Left cardiac atrium (tissue), 4 donors: Measurements from ENCODE around the gene CACNA2D2. TPM values are rescaled to one million over a fixed set of nuclear protein-coding genes. Genes with fewer than 3 reads are reported as not detected.
A peak's percentile ranks its signal among the peaks of the same experiment; 100 is the strongest.

Experiments
- ATAC-seq, 2 donors: fragments of 200-7000 bp; cut with Tn5 transposase; one replicate each; pipeline ENCODE4 v1.9.1; 2020; ENCODE audit warnings: mild to moderate bottlenecking in 2 of 2, moderate library complexity in 2 of 2
- DNase-seq: peaks from one replicate; pipeline ENCODE4 v3.0.0-alpha.2; 2020
- intact Hi-C, 2 donors: fragments of 100-400 bp; cut with DNase I; formaldehyde crosslinking; loops; one replicate each; pipeline versions ENCODE4 v1.14.1 to v1.15.1; 2022 to 2023
- total RNA-seq, 2 donors: library from RNA; stranded (reverse); fragmentation: NEBNext Ultra II Directional; extraction: Animal tissue kit (Norgen Biotek cat#: 25700); gene quantifications; one replicate each; pipeline ENCODE4 v1.2.1, GENCODE V29; 2021
- donor health status: DM: no; HTN: yes; CAD: no.
- donor health status: DM: no; HTN: yes; CAD: no; lungs with severe emphysema.
- donor health status: DM: yes; HTN: yes; CAD: no.
- donor health status: Dilated cardiomyopathy.

CACNA2D2 gene
- total RNA-seq, 2 donors from 2014 or later: 4.6 to 7.8 TPM

DNA sequence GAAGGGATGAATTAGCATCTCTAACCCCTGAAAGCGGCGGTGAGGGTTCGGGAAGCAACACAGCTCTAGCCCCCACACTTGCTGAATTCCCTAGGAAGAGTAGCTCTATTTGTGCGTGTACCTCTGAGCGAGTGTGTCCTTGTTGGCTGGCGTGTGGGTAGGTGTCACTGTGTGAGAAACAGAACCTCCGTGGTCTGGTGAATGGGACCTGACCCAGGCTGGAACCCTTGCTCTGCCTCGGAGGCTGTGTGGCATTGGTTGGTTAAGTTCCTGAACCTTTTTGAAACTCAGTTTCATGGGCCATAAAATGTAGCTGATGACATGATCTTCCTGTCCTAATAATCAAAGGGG lies 143.7 kb downstream of the CACNA2D2 start:
- DNase-seq (no peak), ATAC-seq (no peak)
- intact Hi-C loops: no loop called here

DNA sequence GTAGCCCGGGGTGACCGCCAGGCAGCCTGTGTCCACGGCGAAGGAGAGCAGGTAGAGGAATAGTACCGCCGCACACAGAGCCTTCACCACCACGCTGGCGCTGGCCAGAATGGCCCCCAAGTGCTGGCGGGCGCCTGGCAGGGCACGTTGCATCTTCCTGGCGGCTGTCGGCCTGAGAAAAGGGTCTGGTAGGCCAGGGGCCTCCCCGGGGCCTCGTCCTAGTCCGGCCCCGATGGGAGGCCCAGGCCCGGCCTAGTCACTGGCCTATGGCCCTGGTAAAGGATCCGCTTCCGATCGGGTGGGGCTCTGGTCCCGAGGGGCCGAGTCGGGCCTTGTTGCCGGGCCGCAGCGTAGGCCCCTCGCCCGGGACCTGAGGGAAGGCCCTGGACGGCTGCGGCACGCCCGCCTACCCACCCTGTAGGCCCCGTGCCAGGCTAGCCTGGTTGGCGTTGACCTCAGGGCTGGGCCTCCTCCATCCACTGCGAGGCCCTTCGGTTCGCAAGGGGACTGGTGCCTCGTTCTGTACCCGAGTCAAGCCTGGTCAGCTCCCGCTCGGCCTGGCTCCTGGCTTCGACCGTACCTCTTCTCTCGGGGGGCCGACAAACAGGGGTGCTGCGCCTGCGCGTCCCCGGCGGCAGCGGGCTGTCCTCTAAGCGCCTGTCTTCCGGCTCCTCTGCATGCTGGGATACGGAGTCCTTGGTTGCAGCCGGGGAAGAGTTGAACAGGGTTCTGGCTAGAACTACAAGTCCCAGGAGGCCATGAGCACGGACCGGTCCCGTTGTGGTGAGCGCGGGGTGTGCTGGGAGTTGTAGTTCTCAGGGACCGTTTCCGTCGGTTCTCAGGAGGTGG lies 144.3 kb downstream of the CACNA2D2 start, which contains the start of gene TMEM115:
Gene TMEM115 (minus strand): TSS at position 611 of the 849 bp plus-strand sequence. CDS start 458 bp downstream, at position 153.
- DNase-seq: peak; percentile 98
- intact Hi-C loops: no loop called here

DNA sequence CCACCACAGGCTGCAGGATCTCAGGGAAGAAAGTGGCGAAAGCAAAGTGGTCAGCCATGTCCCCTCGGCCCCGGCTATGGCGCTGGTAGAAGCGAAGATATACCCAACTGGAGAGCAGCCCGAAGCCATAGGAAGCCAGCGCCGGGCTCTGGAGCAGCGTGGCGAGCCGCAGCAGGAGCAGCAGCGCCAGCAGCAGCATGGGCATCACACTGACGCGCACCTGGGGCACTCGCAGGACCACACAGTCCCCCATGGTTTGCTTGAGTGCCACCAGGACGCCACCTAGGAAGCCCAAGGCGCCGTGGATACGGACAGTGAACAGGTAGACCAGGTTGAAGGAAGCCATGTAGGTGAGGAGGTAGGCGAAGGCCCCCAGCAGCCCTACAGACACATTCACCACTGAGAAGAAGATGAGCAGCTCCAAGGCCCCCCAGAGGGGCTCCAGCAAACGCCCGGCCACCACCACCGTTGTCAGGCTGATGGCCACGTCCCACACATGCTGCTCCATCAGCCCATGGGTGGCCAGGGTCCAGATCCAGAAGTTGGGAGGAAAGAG lies 145.0 kb downstream of the CACNA2D2 start:
- intact Hi-C loops: no loop called here

More for the DNA sequence above, 144.3 kb downstream of the CACNA2D2 start, which contains the start of gene TMEM115:
- peak; percentile 97 to 98 for ATAC-seq

DNA sequence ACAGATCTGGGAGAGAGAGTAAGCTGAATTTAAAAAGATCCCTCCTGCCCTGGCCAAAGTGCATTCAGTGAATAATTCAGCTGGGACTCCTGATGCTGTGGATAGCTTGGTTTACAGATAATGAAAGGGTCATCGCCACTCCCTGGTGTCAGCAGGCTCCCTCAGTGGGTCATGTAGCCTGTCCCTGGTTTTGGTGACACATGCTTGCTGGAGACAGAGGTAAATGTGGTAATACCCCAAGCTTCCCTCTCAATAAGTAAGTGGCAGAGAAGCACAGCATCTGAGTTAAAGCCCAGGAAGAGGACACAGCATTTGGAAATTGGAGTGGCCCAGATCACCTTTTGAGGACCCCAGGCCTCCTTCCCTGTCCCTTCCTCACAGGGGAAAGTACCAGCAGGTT lies 146.0 kb downstream of the CACNA2D2 start:
- intact Hi-C loops: no loop called here
- ATAC-seq (no peak), DNase-seq (no peak)

More for the DNA sequence above, 145.0 kb downstream of the CACNA2D2 start:
- ATAC-seq: no peak
- no peak for DNase-seq

DNA sequence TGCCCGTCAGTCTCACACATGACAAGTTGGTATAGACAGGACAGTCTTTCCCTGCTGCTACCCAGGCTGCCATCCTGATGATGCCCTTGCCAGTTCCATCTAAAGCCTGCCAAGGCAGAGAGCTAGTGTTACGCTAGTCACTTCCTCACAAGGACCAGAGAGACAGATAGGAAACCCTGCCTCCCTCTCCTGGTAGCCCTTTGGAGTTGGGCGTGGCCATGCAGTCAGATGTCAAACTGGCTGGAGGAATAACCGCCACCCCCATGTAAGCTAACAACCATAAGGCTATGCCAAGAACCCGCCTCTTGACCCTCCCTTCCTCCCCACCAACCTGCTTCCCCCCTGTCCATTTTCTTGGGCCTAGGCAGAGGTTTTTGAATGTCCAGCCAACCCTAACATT lies 146.9 kb downstream of the CACNA2D2 start:
- intact Hi-C loops: no loop called here
- ATAC-seq: peak; percentile 4 to 6
- peak; percentile 72 for DNase-seq

DNA sequence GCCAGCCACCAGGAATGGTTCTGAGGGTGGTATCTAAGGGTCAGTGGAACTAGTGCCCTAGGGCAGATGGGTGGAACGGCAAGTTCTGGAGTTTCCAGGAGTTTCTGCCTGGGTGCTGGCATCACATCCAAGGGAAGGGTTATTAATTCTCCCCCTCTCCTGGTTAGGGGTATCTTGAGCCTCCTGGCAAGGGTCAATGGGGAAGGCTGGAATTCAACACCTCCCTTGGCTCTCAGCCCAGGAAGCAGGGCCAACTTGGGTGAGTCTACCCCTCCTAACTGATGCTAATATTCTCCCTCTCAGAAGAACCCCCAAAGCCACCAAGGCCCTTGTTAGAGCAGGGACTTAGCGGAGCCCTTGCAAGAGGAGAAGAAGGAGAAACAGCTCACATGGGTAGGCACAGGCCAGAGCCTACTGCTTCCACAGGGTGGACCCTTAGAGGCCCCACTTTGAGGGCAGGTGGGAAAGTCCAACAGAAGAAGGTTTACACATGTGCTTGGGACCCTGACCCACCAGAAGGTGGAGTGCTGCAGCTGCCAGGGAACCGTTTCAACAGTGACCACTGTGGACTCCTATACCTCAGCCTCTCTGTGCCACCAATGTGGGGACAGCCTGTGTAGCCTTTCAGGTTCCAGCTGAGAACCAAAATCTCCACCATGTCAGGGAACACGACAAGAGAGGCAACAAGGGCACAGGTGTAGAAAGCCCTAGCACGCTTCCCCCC lies 147.4 kb downstream of the CACNA2D2 start:
- ATAC-seq (no peak), DNase-seq (no peak)
- intact Hi-C loops: no loop called here

DNA sequence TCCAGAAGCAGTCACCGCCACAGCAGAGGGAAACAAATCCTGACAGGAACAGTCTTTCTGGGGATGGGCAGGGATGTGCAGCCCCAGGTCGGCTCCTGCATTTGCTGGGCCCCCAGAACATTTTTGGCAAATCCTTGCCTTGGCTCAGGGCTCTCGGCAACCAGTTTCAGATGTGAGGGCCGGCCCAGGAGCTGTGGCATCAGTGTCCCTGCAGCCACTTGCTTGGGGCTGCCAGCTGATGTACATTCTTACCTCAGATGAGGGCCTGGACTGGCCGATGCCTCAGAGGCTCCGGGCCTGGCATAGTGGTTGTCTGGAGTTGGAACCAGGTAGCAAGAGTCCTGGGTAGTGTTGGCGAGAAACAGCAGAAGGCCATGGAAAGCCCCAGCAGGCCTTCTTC lies 148.6 kb downstream of the CACNA2D2 start:
- no peak for DNase-seq
- intact Hi-C loops: no loop called here
- no peak for ATAC-seq

DNA sequence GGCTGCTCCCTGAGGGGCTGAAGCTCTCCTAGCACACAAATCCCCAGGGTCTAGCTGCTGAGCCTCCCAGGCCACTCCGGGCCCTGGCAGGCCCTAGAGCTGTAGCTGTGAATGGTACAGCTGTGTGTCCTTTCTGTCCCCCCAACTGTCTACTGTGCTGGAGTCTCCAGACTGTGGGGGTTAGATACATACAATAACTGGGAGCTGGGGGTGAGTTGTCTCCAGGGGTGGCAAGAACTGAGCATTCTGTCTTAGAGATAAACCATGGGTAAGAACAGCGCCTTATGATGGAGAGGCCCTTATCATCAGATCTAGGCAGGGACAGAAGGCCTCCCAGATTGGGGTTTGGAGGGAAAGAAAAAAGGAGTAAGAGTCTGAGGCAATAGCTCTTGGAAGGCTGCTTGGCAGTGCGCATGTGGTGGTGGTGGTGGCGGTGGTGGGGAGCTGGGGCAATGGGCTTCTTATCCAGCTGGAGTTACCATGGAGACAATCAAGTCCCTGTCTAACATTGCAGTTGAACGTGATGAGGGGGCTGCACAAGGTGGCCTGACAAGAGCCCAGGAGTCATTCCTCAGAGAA lies 149.2 kb downstream of the CACNA2D2 start:
- no peak for DNase-seq
- intact Hi-C loops: no loop called here
- ATAC-seq: no peak

DNA sequence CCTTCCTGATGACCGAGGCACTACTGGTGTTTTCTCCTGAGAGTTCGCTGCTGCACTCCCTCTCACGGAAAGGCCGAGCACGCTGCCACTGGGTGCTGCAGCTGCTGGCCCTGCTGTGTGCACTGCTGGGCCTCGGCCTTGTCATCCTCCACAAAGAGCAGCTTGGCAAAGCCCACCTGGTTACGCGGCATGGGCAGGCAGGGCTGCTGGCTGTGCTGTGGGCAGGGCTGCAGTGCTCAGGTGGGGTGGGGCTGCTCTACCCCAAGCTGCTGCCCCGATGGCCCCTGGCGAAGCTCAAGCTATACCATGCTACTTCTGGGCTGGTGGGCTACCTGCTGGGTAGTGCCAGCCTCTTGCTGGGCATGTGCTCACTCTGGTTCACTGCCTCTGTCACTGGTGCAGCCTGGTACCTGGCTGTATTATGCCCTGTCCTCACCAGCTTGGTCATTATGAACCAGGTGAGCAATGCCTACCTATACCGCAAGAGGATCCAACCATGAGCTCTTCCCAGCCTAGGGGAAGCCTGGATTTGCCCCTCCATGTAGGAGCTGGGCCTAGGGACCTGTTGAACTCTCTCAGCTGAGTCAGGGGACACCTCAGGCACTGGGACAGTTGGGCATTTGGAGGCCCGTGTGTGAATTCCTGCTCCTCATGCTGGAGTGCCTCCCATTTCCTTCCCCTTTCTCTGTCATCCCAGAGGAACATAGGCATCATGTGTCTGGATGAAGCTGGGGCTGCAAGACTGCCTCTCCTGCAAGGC lies 150.0 kb downstream of the CACNA2D2 start:
- DNase-seq (no peak), ATAC-seq (no peak)
- intact Hi-C loops: no loop called here

DNA sequence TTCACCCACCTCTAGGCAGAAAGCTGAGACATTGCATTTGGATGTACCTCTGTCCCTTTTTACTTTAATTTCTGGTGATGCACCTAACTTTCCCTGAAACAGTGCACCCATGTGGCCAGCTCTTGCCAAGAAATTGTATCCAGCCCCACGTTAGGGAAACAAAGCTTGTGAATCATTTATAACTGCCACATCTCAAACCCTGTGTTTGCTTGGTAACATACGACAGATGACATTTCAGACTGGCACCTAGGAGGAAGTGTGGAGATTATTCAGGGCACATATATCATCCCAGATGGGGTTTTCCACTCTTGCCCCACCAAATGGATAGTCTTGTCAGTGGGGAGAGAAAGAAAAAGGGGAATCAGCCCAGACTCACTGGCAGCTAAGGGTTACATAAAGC lies 150.7 kb downstream of the CACNA2D2 start:
- intact Hi-C loops: no loop called here
- no peak for DNase-seq

DNA sequence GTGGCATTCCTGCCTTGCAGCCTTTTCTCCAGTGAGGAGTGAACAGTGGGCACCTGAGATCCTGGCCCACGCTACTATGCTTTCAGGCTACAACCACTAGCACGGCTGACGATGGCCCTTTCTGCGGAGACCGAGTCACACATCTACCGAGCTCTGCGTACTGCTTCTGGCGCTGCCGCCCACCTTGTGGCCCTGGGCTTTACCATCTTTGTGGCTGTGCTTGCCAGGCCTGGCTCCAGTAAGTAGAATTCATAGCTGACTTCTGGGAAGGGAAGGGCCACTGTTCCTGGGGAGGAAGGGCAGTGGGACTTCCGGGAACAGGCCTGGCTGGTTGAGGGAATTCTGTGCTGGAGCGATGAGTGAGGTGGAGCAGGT lies 152.1 kb downstream of the CACNA2D2 start:
- ATAC-seq: no peak
- intact Hi-C loops: no loop called here
- DNase-seq: no peak

More for the DNA sequence above, 150.7 kb downstream of the CACNA2D2 start:
- ATAC-seq: no peak

DNA sequence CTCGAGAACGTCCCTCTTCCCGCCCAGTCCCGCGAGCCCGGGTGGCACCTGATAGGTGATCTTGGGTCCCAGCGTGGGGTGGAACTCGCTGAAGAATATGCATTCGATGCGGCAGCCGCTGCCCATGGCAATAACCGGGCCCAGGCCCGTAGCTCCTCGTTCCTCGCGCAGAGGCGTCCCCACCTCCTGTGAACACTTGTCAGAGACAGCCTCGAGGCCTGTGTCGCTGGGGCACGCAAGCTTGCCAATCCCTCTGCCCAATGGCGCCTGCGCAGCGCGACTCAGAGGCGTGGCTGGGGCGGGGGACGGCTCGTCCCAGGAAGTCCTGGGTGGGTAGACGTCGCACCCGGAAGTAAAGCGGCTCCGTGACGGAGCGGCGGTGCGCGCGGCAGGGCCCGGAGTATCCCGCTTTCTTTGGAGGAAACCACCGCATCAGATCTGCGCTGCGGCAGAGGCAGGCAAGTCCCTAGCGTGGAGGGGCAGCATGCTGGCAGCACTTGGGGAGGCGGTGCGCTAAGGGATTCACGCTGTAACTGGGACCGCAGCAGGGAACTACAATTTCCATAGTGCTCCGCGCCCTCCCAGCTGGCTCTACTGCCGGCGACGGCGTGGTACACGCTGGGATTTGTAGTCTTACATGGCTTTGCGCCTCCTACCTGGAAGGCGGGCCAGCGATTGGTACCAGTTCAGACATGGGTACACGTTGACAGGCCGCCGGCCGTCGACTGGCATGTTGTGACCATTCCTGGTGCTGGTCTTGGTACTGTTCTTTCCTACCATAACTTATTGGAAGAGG lies 152.7 kb downstream of the CACNA2D2 start, which contains the start of the genes CYB561D2 and NPRL2:
Gene CYB561D2 (plus strand): TSS at position 336 of the 796 bp plus-strand sequence. CDS start 572 bp downstream, outside the sequence.
Gene NPRL2 (minus strand): TSS at position 249 of the 796 bp plus-strand sequence. CDS start 123 bp downstream, at position 126.
- ATAC-seq (peak; percentile 94 to 97), DNase-seq (peak; percentile 96)
- intact Hi-C loops: no loop called here

DNA sequence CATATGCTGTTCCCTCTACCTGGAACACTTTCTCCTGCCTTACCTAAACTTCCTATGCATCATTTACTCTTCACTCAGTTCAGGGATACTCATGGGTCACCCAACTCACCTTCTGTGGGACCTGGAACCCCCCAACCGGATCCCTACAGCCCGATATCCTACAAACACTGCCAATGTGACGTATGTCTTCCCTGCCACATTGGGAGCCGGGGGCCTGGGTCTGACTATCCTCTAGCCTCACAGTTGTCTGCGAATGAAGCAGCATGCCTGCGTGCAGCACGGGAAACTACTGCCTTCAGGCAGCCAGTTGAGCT lies 153.3 kb downstream of the CACNA2D2 start:
- intact Hi-C loops: no loop called here
- ATAC-seq: no peak
- DNase-seq: no peak

DNA sequence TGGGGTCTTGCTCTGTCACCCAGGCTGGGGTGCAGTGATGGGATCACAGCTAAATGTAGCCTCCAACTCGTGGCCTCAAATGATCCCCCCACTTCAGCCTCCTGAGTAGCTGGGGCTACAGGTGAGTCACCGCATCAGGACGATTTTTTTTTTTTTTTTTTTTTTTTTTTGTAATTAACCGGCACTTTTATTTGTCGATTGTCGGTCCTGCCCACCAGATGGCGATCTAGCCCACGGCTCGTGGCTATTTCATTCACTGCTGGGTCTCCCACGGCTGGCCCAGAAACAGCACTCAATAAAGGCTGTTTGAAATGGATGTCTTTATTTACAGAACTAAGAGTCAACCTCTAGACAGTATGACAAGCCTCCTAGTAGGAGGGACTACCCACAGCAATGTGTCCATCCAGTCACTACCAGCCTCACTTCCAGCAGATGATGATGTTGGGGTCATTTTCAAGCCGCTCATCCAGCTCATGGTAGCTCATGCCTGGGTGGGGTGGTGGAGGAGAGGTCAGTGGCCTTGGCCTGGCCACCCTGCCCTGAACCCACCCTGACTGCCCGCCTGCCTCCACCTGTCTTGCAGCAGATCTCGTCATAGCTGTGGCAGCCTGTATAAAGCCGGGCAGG lies 156.1 kb downstream of the CACNA2D2 start:
- intact Hi-C loops: loop anchor here (5.0 kb wide), 2 partner anchors 195 to 265 kb away; partner anchors contain the start of gene CISH (in 1 of the 2)
- DNase-seq (peak; percentile 68), ATAC-seq (no peak)

DNA sequence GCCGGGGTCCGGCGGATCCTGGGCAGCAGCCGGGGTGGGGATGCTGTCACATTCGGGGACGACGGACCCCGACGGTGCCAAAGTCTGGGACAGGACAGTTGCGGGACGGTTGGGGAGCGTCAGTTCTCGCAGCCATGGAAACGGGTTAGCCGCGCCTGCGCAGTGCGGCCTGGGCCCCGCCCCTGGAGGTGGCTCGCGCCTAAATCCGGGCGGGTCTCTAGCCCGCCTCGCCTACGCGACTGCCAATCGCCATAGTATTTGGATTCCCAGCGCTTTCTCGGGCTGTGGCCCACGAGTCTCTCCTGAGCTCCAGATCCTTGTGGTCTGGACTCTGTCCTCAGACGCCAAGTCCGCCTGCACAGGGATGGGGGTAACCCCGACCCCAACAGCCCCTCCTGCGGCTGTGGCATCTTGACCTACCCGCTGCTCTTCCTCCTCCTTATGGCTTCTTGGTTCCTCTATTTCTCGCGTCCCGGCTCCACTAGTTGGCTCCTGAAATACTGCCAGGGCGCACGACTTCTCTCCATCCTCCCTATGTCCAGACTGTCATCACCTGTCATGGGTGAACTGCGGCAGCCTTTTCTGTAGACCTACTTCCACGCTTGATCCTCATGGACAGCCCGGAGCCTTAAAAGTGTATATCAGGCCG lies 157.7 kb downstream of the CACNA2D2 start, which contains the start of gene ZMYND10:
Gene ZMYND10 (minus strand): TSS at position 147 of the 649 bp plus-strand sequence. CDS start 153 bp downstream, outside the sequence.
- DNase-seq (peak; percentile 81), ATAC-seq (peak; percentile 45 to 46)
- intact Hi-C loops: loop anchor here (5.0 kb wide), 2 partner anchors 197 to 267 kb away; partner anchors contain the start of gene CISH (in 1 of the 2)

DNA sequence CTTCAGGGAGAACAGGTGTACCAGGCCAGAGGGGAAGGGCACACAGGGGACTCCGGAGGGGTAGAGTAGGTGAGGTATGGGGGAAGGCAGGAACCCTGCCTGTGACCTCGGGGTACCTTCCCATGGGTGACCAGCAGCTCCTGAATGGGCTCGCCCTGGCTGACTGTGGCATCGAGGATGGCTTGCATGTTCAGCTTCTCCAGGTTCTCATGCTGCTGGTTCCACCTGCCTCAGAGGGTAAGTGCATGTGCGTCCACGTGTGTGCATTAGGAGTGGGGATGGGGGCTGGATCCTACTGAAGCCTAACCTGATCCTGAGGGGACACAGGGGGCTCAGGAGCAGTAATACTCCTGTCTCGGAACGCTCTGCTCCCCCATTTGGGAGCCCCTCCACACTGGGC lies 158.4 kb downstream of the CACNA2D2 start:
- intact Hi-C loops: loop anchor here (5.0 kb wide), 2 partner anchors 197 to 267 kb away; partner anchors contain the start of gene CISH (in 1 of the 2)
- DNase-seq: no peak
- ATAC-seq: no peak
